Activated CD8-positive, alpha-beta T cell treated with anti-CD3 and anti-CD28 coated beads for 36 hours (primary cell): ENCODE results near the gene TRA2A. TPM values are rescaled to one million over a fixed set of nuclear protein-coding genes. Genes with fewer than 3 reads are reported as not detected.
"Not testable (repeated sequence)": the region's sequence is repeated elsewhere in the genome, so short reads cannot be mapped to it uniquely, and the experiment has no call there.

ENCODE experiments used
- ATAC-seq: fragments of 200-7000 bp; cut with Tn5 transposase; one replicate; pipeline ENCODE4 v1.10.0; 2021; ENCODE audit warnings: mild to moderate bottlenecking, moderate library complexity
- CTCF ChIA-PET: fragments of 350-600 bp; sonication (Branson Sonifier 250); formaldehyde crosslinking; loops from one replicate; lab custom pipeline; 2021; ENCODE audit warnings: antibody characterized with exemption; lab: Charles Lee
- POLR2A ChIA-PET: fragments of 350-600 bp; sonication (Branson Sonifier 250); formaldehyde crosslinking; loops from one replicate; lab custom pipeline; 2021; ENCODE audit warnings: antibody characterized with exemption; lab: Charles Lee
- DNase-seq: peaks from one replicate; pipeline ENCODE4 v3.0.0-alpha.2; 2020
- H3K27ac Mint-ChIP-seq: one replicate; pipeline ENCODE4 v1.8.0; 2021; ENCODE audit warnings: mild to moderate bottlenecking, mixed read lengths
- H3K27me3 Mint-ChIP-seq: one replicate; pipeline ENCODE4 v1.8.0; 2021; ENCODE audit warnings: mixed read lengths
- H3K36me3 Mint-ChIP-seq: one replicate; pipeline ENCODE4 v1.8.0; 2021; ENCODE audit warnings: low read depth, mixed read lengths
- H3K4me1 Mint-ChIP-seq: one replicate; pipeline ENCODE4 v1.8.0; 2021; ENCODE audit warnings: low read depth, mixed read lengths
- H3K4me3 Mint-ChIP-seq: one replicate; pipeline ENCODE4 v1.8.0; 2021; ENCODE audit warnings: mild to moderate bottlenecking, moderate library complexity, mixed read lengths
- H3K9me3 Mint-ChIP-seq: one replicate; pipeline ENCODE4 v1.8.0; 2021; ENCODE audit warnings: mixed read lengths
- CTCF ChIP-seq: fragments of 200-600 bp; IDR thresholded peaks from one replicate; pipeline ENCODE4 v1.8.0; 2022; ENCODE audit warnings: antibody characterized with exemption, mild to moderate bottlenecking
- intact Hi-C: fragments of 100-400 bp; cut with micrococcal nuclease; formaldehyde crosslinking; loops from one replicate; pipeline ENCODE4 v1.10.0; 2022
- total RNA-seq, 2 experiments: library from RNA; stranded (reverse); gene quantifications; one replicate each; pipeline ENCODE4 v1.2.3, GENCODE V29; 2021

Gene TRA2A
- total RNA-seq, 2 experiments from 2014 or later = 86.3 to 86.5 TPM

- H3K27ac Mint-ChIP-seq = no peak overlapping the region
Observed at GRCh38 chr7:23491502-23491901, 40.3 kb downstream of the TRA2A start.

DNA sequence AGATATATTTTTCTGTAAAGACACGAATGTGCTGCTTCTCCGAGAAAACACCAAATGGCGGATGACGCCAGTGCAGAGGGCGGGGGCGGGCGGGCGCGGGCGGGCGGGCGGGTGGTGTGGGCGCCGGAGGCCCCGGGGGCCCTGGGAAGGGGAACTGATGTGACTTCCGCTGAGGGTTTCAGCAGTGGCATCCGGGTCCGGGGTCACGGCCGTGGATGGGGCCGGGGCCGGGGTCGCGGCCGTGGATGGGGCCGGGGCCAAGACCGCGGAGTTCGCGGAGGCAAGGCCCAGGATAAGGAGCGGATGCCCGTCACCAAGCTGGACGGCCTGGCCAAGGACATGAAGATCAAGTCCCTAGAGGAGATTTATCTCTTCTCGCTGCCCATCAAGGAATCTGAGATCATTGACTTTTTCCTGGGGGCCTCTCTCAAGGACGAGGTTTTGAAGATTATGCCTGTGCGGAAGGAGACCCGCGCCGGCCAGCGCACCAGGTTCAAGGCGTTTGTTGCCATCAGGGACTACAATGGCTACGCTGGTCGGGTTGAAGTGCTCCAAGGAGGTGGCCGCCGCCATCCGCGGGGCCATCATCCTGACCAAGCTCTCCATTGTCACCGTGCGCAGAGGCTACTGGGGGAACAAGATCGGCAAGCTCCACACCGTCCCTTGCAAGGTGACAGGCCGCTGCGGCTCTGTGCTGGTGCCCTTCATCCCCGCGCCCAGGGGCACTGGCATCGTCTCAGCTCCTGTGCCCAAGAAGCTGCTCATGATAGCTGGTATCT lies 41.2 kb downstream of the TRA2A start:
- peak; percentile 55 for DNase-seq
- Mint-ChIP-seq H3K9me3 (no peaks in the 10 kb centered on the region), H3K4me1 (peaks cover 7% of the 10 kb centered on the region), H3K27ac (peak overlapping the region; percentile 86), H3K36me3 (no peaks in the 10 kb centered on the region), H3K27me3 (no peaks in the 10 kb centered on the region), H3K4me3 (peak overlapping the region; percentile 81)
- ChIA-PET POLR2A (interaction anchor here (0.6 to 1.2 kb wide), 4 partner anchors 23 to 216 kb away, joined by 3 read pairs; no protein-coding TSS in a partner anchor), CTCF (interaction anchor here (0.7 to 2.2 kb wide), 7 partner anchors 49 to 218 kb away, joined by 3 to 6 read pairs (median 3); no protein-coding TSS in a partner anchor)
- TF ChIP-seq CTCF = no peak
- ATAC-seq = peak; percentile 91
- intact Hi-C loops = no loop called here

More at GRCh38 chr7:23491502-23491901, 40.3 kb downstream of the TRA2A start:
- POLR2A ChIA-PET = interaction anchor here (0.6 kb wide), 1 partner anchor 217 kb away, joined by 3 read pairs; no protein-coding TSS in a partner anchor
- Mint-ChIP-seq H3K9me3 (no peaks in the 10 kb centered on the region), H3K36me3 (no peaks in the 10 kb centered on the region), H3K4me1 (peaks cover 7% of the 10 kb centered on the region), H3K27me3 (no peaks in the 10 kb centered on the region), H3K4me3 (peak overlapping the region; percentile 81)
- no peak for TF ChIP-seq CTCF
- CTCF ChIA-PET = interaction anchor here (1.7 to 2.2 kb wide), 2 partner anchors 55 to 219 kb away, joined by 4 to 6 read pairs; no protein-coding TSS in a partner anchor
- intact Hi-C loops = no loop called here
- DNase-seq (no peak), ATAC-seq (no peak)

GRCh38 chr7:23488714-23489113 lies 43.1 kb downstream of the TRA2A start:
- H3K27ac Mint-ChIP-seq, H3K36me3 Mint-ChIP-seq, POLR2A ChIA-PET, DNase-seq, intact Hi-C loops, H3K4me1 Mint-ChIP-seq, H3K9me3 Mint-ChIP-seq, ATAC-seq, H3K27me3 Mint-ChIP-seq, H3K4me3 Mint-ChIP-seq: not testable (repeated sequence)
- CTCF ChIA-PET = interaction anchor here (0.9 to 1.3 kb wide), 2 partner anchors 10 to 216 kb away, joined by 4 to 5 read pairs; no protein-coding TSS in a partner anchor

DNA sequence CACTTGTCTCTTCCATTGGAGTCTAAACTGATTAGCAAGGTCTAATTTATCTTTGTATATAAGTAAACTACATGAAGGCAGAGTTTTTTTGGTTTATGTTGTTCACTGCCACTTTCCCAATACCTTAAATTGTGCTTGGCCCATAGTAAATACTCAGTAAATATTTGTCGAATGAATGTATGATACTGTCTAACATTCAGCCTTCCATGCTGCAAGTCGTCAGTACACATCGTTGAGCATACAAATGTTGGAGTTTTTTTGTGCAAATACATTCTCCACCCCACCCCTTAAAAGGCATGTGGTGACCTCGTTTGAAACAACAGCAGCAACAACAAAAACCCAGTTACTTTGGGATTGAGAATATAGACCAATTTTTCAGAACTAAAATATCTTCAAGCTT lies 44.1 kb downstream of the TRA2A start:
- TF ChIP-seq CTCF = no peak
- no peaks in the 10 kb centered on the region for H3K36me3 Mint-ChIP-seq
- ATAC-seq (no peak), DNase-seq (no peak)
- POLR2A ChIA-PET = no interaction called here
- no peaks in the 10 kb centered on the region for H3K9me3 Mint-ChIP-seq
- intact Hi-C loops = no loop called here
- CTCF ChIA-PET = interaction anchor here (0.6 to 1.3 kb wide), 2 partner anchors 195 to 215 kb away, joined by 3 to 4 read pairs; no protein-coding TSS in a partner anchor
- peaks cover 7% of the 10 kb centered on the region for H3K4me1 Mint-ChIP-seq
- no peak overlapping the region for H3K4me3 Mint-ChIP-seq
- H3K27me3 Mint-ChIP-seq = no peaks in the 10 kb centered on the region
- no peak overlapping the region for H3K27ac Mint-ChIP-seq

GRCh38 chr7:23486002-23486773 lies 45.6 kb downstream of the TRA2A start:
- ChIA-PET CTCF (interaction anchor here (0.9 kb wide), 1 partner anchor 23 kb away, joined by 3 read pairs; no protein-coding TSS in a partner anchor), POLR2A (interaction anchor here (0.6 kb wide), 1 partner anchor 363 kb away, joined by 3 read pairs; no protein-coding TSS in a partner anchor)
- ATAC-seq (no peak), DNase-seq (no peak)
- TF ChIP-seq CTCF = no peak
- Mint-ChIP-seq H3K9me3 (no peaks in the 10 kb centered on the region), H3K36me3 (no peaks in the 10 kb centered on the region), H3K4me1 (peaks cover 7% of the 10 kb centered on the region), H3K4me3 (no peak overlapping the region), H3K27me3 (peaks cover 4% of the 10 kb centered on the region), H3K27ac (no peak overlapping the region)
- intact Hi-C loops = no loop called here
